Measurements from ENCODE around the gene GPR135. TPM values are rescaled to one million over a fixed set of nuclear protein-coding genes. Genes with fewer than 3 reads are reported as not detected.
A peak's percentile ranks its signal among the peaks of the same experiment; 100 is the strongest.

The GPR135 gene
- 0.56 TPM for total RNA-seq

GRCh38 chr14:59465316-59466135 lies at the start of gene GPR135:
Gene GPR135 (minus strand): TSS chr14:59465380. CDS start chr14:59465226, 154 bp downstream.
- peak; percentile 17 for ATAC-seq

DNA sequence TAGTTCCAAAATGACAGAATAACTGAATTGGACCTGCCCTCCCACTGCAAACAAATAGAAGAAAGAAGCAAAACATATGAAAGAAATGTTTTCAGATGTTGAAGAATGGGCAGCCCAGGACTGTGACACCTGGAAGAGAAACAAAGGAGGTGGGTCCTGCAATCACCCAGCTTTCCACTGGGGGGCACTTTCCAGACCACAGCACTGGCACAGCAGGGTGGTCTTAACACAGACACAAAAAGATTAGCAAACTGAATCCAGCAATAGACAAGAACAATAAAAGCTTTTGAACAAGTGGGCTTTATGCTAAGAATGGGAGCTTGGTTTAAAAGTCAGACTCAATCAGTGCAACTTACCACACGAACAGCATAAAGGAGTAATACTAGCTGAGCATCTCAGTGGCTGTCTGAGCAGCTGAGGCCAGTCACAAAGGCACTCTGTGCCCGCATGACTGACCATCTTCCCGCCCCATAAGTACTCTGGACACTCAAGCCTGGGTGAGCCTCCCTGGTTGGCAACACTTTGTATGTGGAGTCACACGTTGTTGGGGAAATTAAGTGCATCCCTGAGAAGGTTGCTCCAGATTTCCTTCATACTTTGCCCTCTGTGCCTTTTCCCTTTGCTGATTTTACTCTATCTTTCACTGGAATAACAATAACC lies 46.9 kb upstream of the GPR135 start:
- ATAC-seq, result no peak

GRCh38 chr14:59510966-59511365 lies 45.8 kb upstream of the GPR135 start:
- ATAC-seq, result no peak

GRCh38 chr14:59510001-59510400 lies 44.8 kb upstream of the GPR135 start:
- ATAC-seq, result no peak

DNA sequence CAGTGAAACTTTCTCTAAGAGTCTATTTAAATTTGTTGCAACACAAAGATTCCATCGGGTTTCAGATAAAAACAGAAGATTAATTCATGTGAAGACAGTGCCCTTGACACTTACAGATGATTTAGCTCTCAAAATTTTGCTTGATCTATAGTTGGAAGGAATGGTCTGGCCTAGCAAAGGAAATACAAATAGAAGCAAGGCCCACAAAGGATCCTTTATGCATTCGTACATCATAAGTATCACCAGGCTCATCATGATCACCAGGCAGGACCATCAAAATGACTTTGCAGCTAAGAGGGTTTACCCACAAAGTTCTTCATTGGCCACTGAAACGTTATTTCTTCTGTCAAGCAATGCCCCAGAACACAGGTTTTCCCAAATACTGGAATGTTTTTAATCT lies 43.9 kb upstream of the GPR135 start:
- ATAC-seq, result no peak

GRCh38 chr14:59507752-59508103 lies 42.5 kb upstream of the GPR135 start:
- no peak for ATAC-seq

DNA sequence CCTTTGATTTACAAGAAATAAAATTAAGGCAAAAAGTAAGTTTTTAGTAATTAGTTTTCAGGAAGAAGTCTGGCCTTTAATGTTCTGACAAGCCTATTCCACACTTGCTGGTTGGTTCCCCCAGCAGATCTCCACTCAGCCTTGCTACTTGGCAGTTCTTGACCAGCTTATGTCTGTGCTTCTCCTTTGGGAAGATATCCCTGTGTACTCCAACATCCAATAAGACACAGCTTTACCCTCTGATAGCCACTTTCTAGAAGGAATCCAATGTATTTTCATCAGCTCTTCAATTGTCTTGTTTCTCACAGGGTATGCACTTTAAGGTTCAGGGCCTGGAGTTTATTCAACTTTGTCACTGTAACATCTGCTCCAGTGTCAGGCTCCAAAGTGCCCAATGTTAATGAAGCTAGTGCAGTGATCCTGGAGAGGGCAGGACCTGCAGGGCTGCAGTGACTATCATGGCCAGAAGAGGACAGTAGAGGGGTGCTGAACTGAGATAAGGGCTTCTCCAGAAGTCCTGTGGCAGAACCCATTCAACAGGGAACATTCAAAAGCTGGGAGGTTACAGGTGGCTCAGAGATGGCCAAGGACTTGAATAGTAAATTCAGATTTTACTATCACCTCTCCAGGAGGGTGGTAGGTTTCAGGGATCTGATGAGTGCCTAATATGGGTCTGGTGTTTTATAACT lies 42.0 kb upstream of the GPR135 start:
- ATAC-seq, result peak; percentile 82

GRCh38 chr14:59503256-59503655 lies 38.1 kb upstream of the GPR135 start:
- ATAC-seq, result no peak

DNA sequence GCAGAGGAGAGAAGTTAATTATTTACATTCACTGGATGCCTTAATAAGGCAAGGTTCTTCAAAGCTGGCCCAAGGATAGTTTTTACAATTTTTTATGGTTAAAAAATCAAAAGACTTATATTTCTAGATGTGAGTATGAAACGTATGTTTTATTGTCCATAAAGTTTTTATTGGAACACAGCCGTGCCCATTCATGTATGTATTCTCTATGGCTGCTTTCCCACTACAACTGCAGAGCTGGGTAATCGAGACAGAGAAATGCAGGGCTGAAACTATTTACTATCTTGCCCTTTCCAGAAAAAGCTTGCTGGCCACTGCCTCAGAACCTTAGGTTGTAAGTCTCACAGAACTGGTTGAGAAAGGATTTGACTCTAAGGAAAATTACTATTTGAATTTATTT lies 35.6 kb upstream of the GPR135 start:
- no peak for ATAC-seq

DNA sequence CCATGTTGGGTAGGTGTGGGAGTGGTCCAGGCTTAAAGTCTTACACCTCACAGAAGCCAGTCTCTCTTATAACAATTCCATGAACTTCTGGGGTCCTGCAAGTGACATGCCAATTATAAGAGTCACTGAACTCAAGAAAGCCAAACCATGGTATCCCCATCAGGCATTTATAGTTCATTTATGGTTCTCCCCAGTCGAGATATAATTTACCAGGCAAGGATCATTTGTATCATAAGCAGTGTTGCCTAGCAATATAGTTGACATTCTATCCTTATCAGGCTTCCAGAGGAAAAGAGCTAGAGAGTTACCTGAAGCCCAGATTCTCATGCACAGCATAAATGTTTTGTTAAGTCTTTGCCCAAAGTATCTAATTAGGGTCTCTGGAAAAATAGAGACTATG lies 27.2 kb upstream of the GPR135 start:
- no peak for ATAC-seq

- no peak for ATAC-seq
Measured at GRCh38 chr14:59490756-59491155, 25.6 kb upstream of the GPR135 start.

DNA sequence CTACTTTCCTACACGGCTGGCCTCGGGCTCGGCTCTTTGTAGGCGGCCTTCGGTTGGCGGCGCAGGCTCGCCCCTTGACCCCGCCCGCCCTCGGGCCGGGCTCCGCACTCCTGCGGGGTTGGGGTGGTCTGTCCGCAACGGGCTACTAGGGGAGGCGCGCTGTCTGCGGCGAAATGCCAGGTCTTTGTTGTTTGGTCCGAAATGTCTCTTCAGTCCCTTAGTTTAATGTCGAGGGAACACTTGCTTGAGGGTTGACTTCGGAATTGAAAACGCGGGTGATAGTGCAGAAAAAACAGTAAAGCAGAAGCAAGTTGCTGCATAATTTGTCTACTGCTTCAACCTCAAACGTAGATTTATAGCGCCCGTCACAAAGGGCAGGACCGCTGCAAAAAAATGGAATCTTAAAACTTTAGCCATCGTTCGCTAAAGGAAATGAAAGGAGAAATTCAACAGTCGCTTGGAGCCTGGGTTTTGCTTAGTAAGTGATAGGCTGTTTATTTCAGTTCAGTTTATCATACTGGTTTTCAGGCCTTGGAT lies 19.5 kb upstream of the GPR135 start:
- ATAC-seq, result peak; percentile 50

DNA sequence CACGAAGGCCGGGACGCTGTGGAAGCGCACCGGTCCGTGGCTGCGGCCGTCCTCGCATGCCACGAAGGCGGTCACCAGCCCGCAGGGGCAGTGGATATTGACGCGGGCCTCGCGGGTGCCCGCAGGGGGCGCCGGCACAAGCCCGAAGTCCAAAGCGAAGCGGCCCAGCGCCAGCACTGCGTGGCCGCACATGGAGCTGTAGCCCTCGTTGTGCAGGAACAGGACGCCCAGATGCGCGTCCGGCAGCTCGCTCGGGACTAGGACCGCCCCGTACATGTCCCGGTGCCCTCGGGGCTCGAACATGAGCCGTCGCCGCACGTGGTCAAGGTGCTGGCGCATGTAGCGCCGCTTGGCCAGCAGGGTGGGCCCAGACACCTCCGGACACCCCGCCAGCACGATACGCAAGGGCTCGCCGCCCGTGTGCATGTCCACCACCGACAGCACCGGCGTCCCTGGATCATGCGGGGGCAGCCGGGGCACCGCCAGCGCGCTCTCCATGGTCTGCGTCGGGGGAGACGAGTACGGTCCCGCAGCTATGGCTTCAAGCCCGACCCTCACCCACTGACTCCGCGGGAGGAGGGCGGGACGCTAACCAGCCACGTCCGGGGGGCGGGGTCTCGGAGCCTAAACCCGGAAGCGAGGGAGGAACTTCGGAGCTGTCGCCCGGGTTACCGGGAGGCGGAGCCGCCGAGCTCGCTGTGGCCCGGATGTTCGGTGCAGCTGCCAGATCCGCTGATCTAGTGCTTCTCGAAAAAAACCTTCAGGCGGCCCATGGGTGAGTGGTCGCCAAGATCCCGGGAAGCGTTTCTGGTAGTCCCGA lies 18.8 kb upstream of the GPR135 start, which contains the start of the genes JKAMP and L3HYPDH:
Gene JKAMP (plus strand): TSS at position 699 of the 820 bp plus-strand sequence. CDS start 73 bp downstream, at position 772.
Gene L3HYPDH (minus strand): TSS at position 590 of the 820 bp plus-strand sequence. CDS start 92 bp downstream, at position 498.
- peak; percentile 98 for ATAC-seq

- ATAC-seq, result peak; percentile 2
Measured at GRCh38 chr14:59483363-59483762, 18.2 kb upstream of the GPR135 start.

GRCh38 chr14:59482541-59483331 lies 17.6 kb upstream of the GPR135 start:
- ATAC-seq, result peak; percentile 42

GRCh38 chr14:59481871-59482540 lies 16.8 kb upstream of the GPR135 start:
- no peak for ATAC-seq

- no peak for ATAC-seq
Measured at GRCh38 chr14:59481407-59481806, 16.2 kb upstream of the GPR135 start.

GRCh38 chr14:59480166-59480565 lies 15.0 kb upstream of the GPR135 start:
- ATAC-seq, result no peak

GRCh38 chr14:59478540-59478939 lies 13.4 kb upstream of the GPR135 start:
- no peak for ATAC-seq

DNA sequence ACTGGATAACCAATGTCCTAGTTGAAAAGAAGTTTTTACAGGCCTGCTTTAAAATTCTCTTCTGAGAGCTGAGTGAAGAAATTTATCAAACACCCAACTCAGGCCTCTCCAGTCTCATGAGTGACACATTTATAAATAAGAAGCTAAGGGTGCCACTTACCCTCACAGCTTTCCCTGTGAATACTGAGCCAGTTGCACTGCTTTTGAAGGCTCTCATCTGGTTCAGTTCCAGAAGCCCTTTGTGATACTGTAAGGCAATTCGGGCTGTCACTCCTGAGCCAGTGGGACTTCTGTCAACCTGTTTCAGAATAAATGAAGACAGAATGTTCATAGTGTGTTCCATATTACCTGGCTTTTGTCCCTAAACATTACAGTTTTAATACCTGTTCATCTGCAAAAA lies 10.5 kb upstream of the GPR135 start:
- no peak for ATAC-seq

DNA sequence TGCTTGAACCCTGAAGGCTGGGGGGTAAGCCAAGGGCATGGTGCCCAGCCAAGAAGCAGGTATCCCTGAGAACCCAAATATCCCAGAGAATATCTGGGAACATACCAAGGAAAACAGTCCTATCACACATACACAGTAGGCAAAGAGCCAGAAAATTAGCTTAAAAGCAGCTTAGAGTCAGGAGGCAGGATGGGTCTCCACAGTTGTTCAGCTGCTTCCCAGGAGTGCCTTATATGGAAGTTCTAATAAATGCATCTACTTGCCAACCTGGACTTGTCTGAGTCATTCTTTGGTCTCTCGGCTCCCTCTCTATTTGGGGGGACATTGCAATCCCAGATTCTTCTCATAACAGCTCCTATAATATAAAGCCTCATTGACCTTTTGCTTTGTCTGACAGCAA lies 9.0 kb upstream of the GPR135 start:
- no peak for ATAC-seq
